ENCODE data around the gene ZFP64. TPM values are rescaled to one million over a fixed set of nuclear protein-coding genes. Genes with fewer than 3 reads are reported as not detected.
"Not testable (repeated sequence)": the region's sequence is repeated elsewhere in the genome, so short reads cannot be mapped to it uniquely, and the experiment has no call there.

ZFP64 gene
- total RNA-seq, 1 donor from 2014 or later, result 22.0 TPM

DNA sequence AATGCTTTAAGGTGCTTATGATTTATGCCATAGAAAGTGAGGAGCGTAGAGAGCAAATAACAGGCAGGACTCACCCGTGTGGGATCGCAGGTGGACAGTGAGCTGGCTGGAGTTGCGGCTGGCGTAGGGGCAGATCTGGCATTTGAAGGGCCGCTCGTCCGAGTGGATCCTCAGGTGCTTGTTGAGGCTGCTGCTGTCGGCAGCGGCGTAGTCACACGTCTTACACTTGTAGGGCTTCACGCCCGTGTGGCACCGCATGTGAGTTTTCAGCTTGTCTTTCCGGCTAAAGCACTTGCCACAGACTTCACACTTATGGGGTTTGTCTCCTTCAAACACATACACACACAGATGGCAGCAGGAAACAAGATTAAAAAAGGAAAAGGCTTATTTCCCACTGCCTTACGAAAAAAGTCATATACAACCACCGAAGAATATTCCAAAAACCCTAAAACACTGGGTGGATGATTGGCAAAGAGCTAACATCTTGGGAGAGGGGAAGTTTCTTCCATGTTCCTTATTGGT lies 31.5 kb downstream of the ZFP64 start:
- no peak for DNase-seq (ENCODE audit: low read depth, low spot score)

GRCh38 chr20:52154575-52154974 lies 37.0 kb downstream of the ZFP64 start:
- no peak for DNase-seq (ENCODE audit: low read depth, low spot score)

- no peak for DNase-seq (ENCODE audit: low read depth, low spot score)
Measured at GRCh38 chr20:52153896-52154295, 37.7 kb downstream of the ZFP64 start.

- no peak for DNase-seq (ENCODE audit: low read depth, low spot score)
Measured at GRCh38 chr20:52152921-52153320, 38.7 kb downstream of the ZFP64 start.

- no peak for DNase-seq (ENCODE audit: low read depth, low spot score)
Measured at GRCh38 chr20:52152416-52152815, 39.2 kb downstream of the ZFP64 start.

GRCh38 chr20:52150440-52151258 lies 40.9 kb downstream of the ZFP64 start:
- DNase-seq (ENCODE audit: low read depth, low spot score), result no peak

GRCh38 chr20:52145587-52145986 lies 46.0 kb downstream of the ZFP64 start:
- DNase-seq (ENCODE audit: low read depth, low spot score), result no peak

- DNase-seq (ENCODE audit: low read depth, low spot score), result no peak
Measured at GRCh38 chr20:52143277-52143676, 48.3 kb downstream of the ZFP64 start.

GRCh38 chr20:52142757-52143156 lies 48.8 kb downstream of the ZFP64 start:
- DNase-seq (ENCODE audit: low read depth, low spot score), result no peak

GRCh38 chr20:52139986-52140385 lies 51.6 kb downstream of the ZFP64 start:
- DNase-seq (ENCODE audit: low read depth, low spot score), result no peak

DNA sequence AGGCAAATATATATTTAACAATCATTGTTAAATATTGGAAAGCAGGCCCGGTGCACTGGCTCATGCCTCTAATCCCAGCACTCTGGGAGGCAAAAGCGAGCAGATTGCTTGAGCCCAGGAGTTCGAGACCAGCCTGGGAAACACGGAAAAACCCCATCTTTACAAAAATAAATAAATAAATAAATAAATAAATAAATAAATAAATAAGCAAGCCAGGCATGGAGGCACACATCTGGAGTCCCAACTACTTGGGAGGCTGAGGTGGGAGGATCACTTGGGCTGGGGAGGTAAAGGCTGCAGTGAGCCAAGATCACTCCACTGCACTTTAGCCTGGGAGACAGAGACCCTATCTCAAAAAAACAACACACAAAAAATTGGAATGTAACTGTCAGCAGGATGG lies 53.7 kb downstream of the ZFP64 start:
- DNase-seq (ENCODE audit: low read depth, low spot score), result no peak

DNA sequence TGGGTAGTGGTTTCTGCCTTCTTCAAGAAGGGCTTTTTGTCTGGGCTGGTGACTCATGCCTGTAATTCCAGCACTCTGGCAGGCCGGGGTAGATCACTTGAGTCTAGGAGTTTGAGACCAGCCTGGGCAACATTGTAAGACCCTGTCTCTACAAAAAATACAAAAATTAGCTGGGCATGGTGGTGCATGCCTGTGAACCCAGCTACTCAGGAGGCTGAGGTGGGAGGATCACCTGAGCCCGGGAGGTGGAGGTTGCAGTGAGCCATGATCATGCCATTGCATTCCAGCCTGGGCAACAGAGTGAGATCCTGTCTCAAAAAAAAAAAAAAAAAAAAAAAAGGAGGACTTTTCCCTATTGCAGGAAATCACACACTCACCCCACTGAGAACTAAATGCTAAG lies 57.9 kb downstream of the ZFP64 start:
- not testable (repeated sequence) for DNase-seq (ENCODE audit: low read depth, low spot score)

DNA sequence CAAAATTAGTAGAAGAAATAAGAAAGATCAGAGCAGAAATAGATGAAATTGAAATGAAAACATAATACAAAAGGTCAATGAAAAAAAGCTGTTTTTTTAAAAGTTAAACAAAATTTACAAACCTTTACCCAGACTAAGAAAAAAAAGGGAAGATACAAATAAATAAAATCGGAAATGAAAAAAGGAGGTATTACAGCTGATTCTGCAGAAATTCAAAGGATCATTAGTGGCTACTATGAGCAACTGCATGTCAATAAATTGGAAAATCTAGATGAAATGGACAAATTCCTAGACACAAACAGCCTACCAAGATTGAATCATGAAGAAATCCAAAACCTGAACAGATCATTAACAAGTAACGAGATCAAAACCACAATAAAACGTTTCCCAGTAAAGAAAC lies 59.2 kb downstream of the ZFP64 start:
- no peak for DNase-seq (ENCODE audit: low read depth, low spot score)

GRCh38 chr20:52131048-52131643 lies 60.4 kb downstream of the ZFP64 start:
- DNase-seq (ENCODE audit: low read depth, low spot score), result no peak

- peak; percentile 7 for DNase-seq (ENCODE audit: low read depth, low spot score)
Measured at GRCh38 chr20:52130406-52130805, 61.2 kb downstream of the ZFP64 start.

GRCh38 chr20:52129611-52130010 lies 62.0 kb downstream of the ZFP64 start:
- no peak for DNase-seq (ENCODE audit: low read depth, low spot score)

- DNase-seq (ENCODE audit: low read depth, low spot score), result no peak
Measured at GRCh38 chr20:52127309-52127708, 64.3 kb downstream of the ZFP64 start.

DNA sequence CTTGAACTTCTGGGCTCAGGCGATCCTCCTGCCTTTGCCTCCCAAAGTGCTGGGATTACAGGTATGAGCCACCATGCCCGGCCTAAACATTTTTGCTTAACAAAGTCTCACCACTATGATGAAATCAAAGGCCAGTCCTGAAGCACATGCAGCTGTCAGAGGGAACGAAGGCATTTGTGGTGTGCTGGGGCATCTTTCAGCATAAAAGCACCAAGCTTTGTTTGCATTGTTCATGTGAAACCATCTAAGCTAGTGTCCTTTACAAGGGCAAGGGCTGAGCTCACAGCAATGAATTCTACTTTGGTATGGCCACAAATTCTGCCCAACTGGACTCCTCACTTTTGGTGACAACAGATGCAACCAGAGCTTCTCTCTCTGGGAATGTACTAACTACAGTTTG lies 66.8 kb downstream of the ZFP64 start:
- no peak for DNase-seq (ENCODE audit: low read depth, low spot score)

DNA sequence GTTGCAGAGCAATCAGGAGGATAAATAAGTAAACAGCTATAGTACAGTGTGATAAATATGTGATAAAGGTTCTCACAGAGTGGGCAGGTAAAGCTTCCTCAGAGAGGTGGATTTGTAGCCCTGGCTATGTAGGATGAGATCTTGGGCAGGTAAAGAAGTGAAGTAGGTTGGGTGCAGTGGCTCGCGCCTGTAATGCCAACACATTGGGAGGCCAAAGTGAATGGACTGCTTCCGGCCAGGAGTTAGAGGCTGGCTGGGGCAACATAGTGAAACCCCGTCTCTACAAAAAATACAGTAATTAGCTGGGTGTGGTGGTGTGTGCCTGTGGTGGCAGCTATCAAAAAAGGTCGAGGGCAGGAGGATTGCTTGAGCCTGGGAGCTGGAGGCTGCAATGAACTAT lies 72.9 kb downstream of the ZFP64 start:
- DNase-seq (ENCODE audit: low read depth, low spot score), result no peak

DNA sequence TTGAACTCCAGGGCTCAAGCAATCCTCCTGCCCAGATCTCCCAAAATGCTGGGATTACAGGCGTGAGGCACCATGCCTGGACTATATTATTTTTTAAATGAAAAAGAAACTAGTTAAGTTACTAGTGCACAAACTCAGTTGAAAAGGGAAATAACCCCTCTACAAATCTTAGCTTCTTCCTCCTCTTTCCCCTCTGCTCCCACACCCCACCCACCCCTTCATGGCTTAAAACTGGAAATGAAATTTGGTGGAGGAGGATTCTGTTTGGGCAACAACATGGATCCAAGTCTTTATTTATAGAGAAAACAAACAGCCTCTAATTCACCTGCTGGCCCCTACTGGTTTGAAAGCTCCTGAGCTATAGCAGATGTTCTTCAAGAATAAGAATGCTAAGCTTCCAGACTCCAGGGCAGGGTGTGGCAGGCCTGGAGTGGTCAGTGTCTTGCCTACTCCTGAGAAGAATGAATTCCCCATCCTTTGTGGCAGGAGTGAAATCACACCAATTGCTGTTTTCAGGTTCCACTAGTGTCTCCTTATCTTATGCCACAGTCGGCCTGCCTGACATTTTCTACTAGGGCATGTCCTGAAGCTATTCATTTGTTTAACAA lies 73.5 kb downstream of the ZFP64 start:
- no peak for DNase-seq (ENCODE audit: low read depth, low spot score)

- DNase-seq (ENCODE audit: low read depth, low spot score), result no peak
Measured at GRCh38 chr20:52110456-52110855, 81.1 kb downstream of the ZFP64 start.
